PC-9 (cell line): ENCODE results near the gene ARHGDIB.

ENCODE experiments used
- EZH2 ChIP-seq: fragments of 200-600 bp; sonication (generic); IDR thresholded peaks from 2 replicates; pipeline ENCODE4 v1.8.0; 2017; ENCODE audit warnings: antibody characterized with exemption, low read depth
- TF ChIP-seq, protein P1 (sequence below): fragments of 200-600 bp; sonication (generic); conservative IDR thresholded peaks from 2 replicates; pipeline ENCODE4 v1.6.1; 2017; ENCODE audit warnings: mixed run types, antibody characterized with exemption, mild to moderate bottlenecking, moderate library complexity

DNA sequence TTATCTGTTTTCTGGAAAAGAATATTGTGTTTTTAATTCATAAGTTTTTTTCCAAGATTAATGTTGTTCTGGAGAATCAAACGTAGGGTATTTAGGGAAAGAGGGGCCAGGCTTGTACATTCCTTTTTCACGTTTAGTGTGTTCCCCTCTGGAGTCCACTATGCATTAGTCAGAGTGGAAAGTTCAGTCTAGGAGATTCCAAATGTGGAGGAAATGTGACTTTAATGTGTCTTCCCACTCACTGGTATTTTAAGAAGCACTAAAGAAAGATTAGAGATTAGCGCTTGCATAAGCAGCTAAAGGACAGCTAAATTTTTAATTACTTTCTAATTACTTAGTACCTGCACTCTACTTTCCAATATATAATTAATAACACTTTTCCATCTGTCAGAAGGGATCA lies 7.1 kb upstream of the ARHGDIB start:
- TF ChIP-seq, protein P1, sequence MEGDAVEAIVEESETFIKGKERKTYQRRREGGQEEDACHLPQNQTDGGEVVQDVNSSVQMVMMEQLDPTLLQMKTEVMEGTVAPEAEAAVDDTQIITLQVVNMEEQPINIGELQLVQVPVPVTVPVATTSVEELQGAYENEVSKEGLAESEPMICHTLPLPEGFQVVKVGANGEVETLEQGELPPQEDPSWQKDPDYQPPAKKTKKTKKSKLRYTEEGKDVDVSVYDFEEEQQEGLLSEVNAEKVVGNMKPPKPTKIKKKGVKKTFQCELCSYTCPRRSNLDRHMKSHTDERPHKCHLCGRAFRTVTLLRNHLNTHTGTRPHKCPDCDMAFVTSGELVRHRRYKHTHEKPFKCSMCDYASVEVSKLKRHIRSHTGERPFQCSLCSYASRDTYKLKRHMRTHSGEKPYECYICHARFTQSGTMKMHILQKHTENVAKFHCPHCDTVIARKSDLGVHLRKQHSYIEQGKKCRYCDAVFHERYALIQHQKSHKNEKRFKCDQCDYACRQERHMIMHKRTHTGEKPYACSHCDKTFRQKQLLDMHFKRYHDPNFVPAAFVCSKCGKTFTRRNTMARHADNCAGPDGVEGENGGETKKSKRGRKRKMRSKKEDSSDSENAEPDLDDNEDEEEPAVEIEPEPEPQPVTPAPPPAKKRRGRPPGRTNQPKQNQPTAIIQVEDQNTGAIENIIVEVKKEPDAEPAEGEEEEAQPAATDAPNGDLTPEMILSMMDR, result no peak
- TF ChIP-seq EZH2, result no peak
